HEK293T (cell line): ENCODE results near the gene ZBTB11.

Experiments used
- ARNT ChIP-seq: fragments of 450-650 bp; IDR thresholded peaks from 2 replicates; pipeline ENCODE4 v1.6.1; 2017; ENCODE audit warnings: mild to moderate bottlenecking
- BHLHE40 ChIP-seq: fragments of 450-650 bp; IDR thresholded peaks from 2 replicates; pipeline ENCODE4 v1.6.1; 2016; ENCODE audit warnings: mild to moderate bottlenecking, moderate library complexity, borderline replicate concordance
- ELF4 ChIP-seq: fragments of 450-650 bp; IDR thresholded peaks from 2 replicates; pipeline ENCODE4 v1.6.1; 2017; ENCODE audit warnings: antibody characterized with exemption
- FOXA1 ChIP-seq: fragments of 450-650 bp; IDR thresholded peaks from 2 replicates; pipeline ENCODE4 v1.6.1; 2016; ENCODE audit warnings: mild to moderate bottlenecking
- FOXM1 ChIP-seq: fragments of 450-650 bp; IDR thresholded peaks from 2 replicates; pipeline ENCODE4 v1.6.1; 2017; ENCODE audit warnings: mild to moderate bottlenecking, borderline replicate concordance
- PKNOX1 ChIP-seq: fragments of 450-650 bp; IDR thresholded peaks from 2 replicates; pipeline ENCODE4 v1.6.1; 2016
- SP1 ChIP-seq: fragments of 450-650 bp; IDR thresholded peaks from 2 replicates; pipeline ENCODE4 v1.6.1; 2017
- ZNF384 ChIP-seq: fragments of 450-650 bp; IDR thresholded peaks from 2 replicates; pipeline ENCODE4 v1.6.1; 2016

- no peak for TF ChIP-seq FOXA1
- no peak for TF ChIP-seq BHLHE40
- TF ChIP-seq FOXM1 = no peak
- TF ChIP-seq ELF4 = no peak
- TF ChIP-seq ARNT = no peak
- TF ChIP-seq ZNF384 = no peak
- TF ChIP-seq SP1 = no peak
- TF ChIP-seq PKNOX1 = no peak
Observed at GRCh38 chr3:101635345-101635744, 41.6 kb downstream of the ZBTB11 start.
